ENCODE results near the gene CHAF1B. TPM values are rescaled to one million over a fixed set of nuclear protein-coding genes. Genes with fewer than 3 reads are reported as not detected.

Gene CHAF1B
- polyA plus RNA-seq, 1 of the 3 experiments (the other 2 are of a cell fraction), result 6.8 TPM

DNA sequence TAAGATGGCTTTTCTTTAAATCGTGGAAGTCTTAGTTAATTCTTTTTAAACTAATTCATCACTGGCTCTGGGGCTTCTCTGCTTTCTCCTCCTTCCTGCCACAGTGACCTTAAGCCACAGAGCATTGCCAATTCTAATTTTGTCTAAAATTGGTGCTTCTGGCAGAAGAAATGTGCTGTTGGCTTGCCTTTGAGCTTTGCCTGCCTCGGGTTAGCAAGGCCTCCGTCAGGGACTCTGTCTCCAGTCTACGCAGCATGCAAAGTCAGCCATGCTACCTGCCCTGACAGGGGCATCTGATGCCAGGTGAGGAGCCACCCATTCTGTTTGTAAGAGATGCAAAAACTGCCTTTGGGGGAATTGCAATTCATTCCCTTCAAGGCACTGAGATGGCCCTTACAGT is 69.5 kb downstream of the CHAF1B start:
- CTCF ChIA-PET, result no interaction called here
- POLR2A ChIA-PET, result no interaction called here
- Histone ChIP-seq H3K4me2 (no peak overlapping the region; the same call in 1 of the 2 replicates), H3F3A (replicated peaks; ENCODE audit: insufficient read depth) (no peaks in the 10 kb centered on the region), H3K4me3 (ENCODE audit: low read depth in 2 of 2, low read length in 1 of 2) (no peak overlapping the region), H3K4me1 (ENCODE audit: control insufficient read depth in 1 of 2, insufficient read depth in 2 of 2, low read depth in 1 of 2, low read length in 1 of 2) (peaks cover 0 to 10% of the 10 kb centered on the region in 2 experiments; a peak in 2 of 4 replicates), H3K9me2 (no peaks in the 10 kb centered on the region), H2AFZ (ENCODE audit: low read depth) (no peak overlapping the region), H3K27ac (ENCODE audit: low read depth in 2 of 2, low read length in 1 of 2) (no peak overlapping the region), H3K9me3 (no peaks in the 10 kb centered on the region), H4K20me1 (ENCODE audit: insufficient read depth) (no peaks in the 10 kb centered on the region), H3K27me3 (ENCODE audit: insufficient read depth) (no peaks in the 10 kb centered on the region), H3K9ac (no peak overlapping the region), H3K79me2 (ENCODE audit: insufficient read depth) (no peaks in the 10 kb centered on the region), H3K36me3 (replicated peaks in 1 of 2; ENCODE audit: control insufficient read depth in 1 of 2, insufficient read depth in 2 of 2, low read length in 1 of 2) (peaks cover 0 to 4% of the 10 kb centered on the region in 2 experiments)
- no peak for DNase-seq
- TF ChIP-seq ELF1 (IDR thresholded peaks at IDR 0.05), result no peak
- 74% methylated on average over 4 of the region's 4 CpGs for WGBS (ENCODE audit: low lambda C conversion rate)

DNA sequence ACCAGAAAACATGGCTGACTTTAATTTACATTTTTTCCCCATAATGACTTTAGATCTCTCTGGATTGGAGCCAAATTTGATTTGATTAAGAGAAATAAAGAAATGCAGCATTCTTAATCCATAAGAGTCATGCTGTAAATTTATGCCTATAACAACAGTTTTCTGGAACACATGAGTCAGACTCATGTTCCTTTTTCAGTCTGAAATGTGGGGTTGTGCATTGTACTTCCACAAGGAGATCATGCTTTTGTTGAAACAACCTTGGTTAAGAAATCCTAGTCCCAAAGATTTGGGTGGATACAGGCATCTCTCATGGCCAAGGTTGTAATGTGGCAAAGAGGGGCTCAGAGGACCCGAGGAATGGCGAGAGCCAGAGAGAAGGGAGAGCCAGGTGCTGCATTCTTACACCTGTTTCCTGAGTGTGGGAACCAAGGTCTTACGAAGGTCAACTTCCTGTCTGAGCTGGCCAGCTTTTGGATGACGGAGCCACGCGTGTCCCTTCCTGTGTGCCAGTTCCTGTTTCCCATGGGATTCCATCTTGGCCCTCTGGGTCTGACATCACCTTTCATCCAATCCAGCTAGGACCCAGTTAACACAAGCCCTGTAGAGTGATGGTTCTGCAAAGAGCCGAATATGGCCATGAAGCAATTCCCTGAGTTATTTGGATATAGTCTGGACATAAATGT is 71.7 kb downstream of the CHAF1B start:
- Histone ChIP-seq H3F3A (replicated peaks; ENCODE audit: insufficient read depth) (no peaks in the 10 kb centered on the region), H3K4me2 (no peak overlapping the region), H3K9me2 (no peaks in the 10 kb centered on the region), H3K4me3 (ENCODE audit: low read depth in 2 of 2, low read length in 1 of 2) (no peak overlapping the region), H3K36me3 (replicated peaks in 1 of 2; ENCODE audit: control insufficient read depth in 1 of 2, insufficient read depth in 2 of 2, low read length in 1 of 2) (peaks cover 0 to 4% of the 10 kb centered on the region in 2 experiments), H4K20me1 (ENCODE audit: insufficient read depth) (no peaks in the 10 kb centered on the region), H3K79me2 (ENCODE audit: insufficient read depth) (no peaks in the 10 kb centered on the region), H3K4me1 (ENCODE audit: control insufficient read depth in 1 of 2, insufficient read depth in 2 of 2, low read depth in 1 of 2, low read length in 1 of 2) (peaks cover 0 to 10% of the 10 kb centered on the region in 2 experiments; a peak in 2 of 4 replicates), H3K9ac (no peak overlapping the region), H3K9me3 (no peaks in the 10 kb centered on the region), H3K27me3 (ENCODE audit: insufficient read depth) (no peaks in the 10 kb centered on the region), H2AFZ (ENCODE audit: low read depth) (no peak overlapping the region), H3K27ac (ENCODE audit: low read depth in 2 of 2, low read length in 1 of 2) (no peak overlapping the region)
- ChIA-PET POLR2A (no interaction called here), CTCF (no interaction called here)
- 92% methylated on average over 5 of the region's 7 CpGs for WGBS (ENCODE audit: low lambda C conversion rate)
- DNase-seq, result no peak
- TF ChIP-seq EP300 (IDR thresholded peaks at IDR 0.05; ENCODE audit: borderline replicate concordance in 1 of 2, low read depth in 1 of 2, low read length in 1 of 2), result no peak
- TF ChIP-seq, protein P1, sequence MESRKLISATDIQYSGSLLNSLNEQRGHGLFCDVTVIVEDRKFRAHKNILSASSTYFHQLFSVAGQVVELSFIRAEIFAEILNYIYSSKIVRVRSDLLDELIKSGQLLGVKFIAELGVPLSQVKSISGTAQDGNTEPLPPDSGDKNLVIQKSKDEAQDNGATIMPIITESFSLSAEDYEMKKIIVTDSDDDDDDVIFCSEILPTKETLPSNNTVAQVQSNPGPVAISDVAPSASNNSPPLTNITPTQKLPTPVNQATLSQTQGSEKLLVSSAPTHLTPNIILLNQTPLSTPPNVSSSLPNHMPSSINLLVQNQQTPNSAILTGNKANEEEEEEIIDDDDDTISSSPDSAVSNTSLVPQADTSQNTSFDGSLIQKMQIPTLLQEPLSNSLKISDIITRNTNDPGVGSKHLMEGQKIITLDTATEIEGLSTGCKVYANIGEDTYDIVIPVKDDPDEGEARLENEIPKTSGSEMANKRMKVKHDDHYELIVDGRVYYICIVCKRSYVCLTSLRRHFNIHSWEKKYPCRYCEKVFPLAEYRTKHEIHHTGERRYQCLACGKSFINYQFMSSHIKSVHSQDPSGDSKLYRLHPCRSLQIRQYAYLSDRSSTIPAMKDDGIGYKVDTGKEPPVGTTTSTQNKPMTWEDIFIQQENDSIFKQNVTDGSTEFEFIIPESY (IDR thresholded peaks at IDR 0.05; ENCODE audit: borderline replicate concordance, low read depth), result no peak
- no peak for TF ChIP-seq NRF1 (IDR thresholded peaks at IDR 0.05; ENCODE audit: low read depth, low read length)
- no peak for TF ChIP-seq TAF1 (IDR thresholded peaks at IDR 0.05; ENCODE audit: borderline replicate concordance, low read depth, low read length)
- no peak for TF ChIP-seq SIN3A (IDR thresholded peaks at IDR 0.05; ENCODE audit: borderline replicate concordance, low read depth, low read length)
- TF ChIP-seq, protein P2, sequence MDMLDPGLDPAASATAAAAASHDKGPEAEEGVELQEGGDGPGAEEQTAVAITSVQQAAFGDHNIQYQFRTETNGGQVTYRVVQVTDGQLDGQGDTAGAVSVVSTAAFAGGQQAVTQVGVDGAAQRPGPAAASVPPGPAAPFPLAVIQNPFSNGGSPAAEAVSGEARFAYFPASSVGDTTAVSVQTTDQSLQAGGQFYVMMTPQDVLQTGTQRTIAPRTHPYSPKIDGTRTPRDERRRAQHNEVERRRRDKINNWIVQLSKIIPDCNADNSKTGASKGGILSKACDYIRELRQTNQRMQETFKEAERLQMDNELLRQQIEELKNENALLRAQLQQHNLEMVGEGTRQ (IDR thresholded peaks at IDR 0.05; ENCODE audit: borderline replicate concordance, low read depth, low read length), result no peak
- no peak for TF ChIP-seq SMC3 (IDR thresholded peaks at IDR 0.05; ENCODE audit: low read depth, low read length)
- no peak for TF ChIP-seq GABPA (IDR thresholded peaks at IDR 0.05; ENCODE audit: low read depth)
- no peak for TF ChIP-seq RFX5 (IDR thresholded peaks at IDR 0.05; ENCODE audit: low read length)
- TF ChIP-seq MEF2A (IDR thresholded peaks at IDR 0.05; ENCODE audit: borderline replicate concordance, low read depth), result no peak
- TF ChIP-seq RAD21 (IDR thresholded peaks at IDR 0.05; ENCODE audit: low read length), result no peak
- no peak for TF ChIP-seq RXRA (IDR thresholded peaks at IDR 0.05; ENCODE audit: borderline replicate concordance, low read depth)
- no peak for TF ChIP-seq FOXJ3 (CRISPR knock-in tag; IDR thresholded peaks at IDR 0.05)
- TF ChIP-seq, protein P3, sequence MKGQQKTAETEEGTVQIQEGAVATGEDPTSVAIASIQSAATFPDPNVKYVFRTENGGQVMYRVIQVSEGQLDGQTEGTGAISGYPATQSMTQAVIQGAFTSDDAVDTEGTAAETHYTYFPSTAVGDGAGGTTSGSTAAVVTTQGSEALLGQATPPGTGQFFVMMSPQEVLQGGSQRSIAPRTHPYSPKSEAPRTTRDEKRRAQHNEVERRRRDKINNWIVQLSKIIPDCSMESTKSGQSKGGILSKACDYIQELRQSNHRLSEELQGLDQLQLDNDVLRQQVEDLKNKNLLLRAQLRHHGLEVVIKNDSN (IDR thresholded peaks at IDR 0.05; ENCODE audit: borderline replicate concordance, low read depth), result no peak
- TF ChIP-seq, protein P4, sequence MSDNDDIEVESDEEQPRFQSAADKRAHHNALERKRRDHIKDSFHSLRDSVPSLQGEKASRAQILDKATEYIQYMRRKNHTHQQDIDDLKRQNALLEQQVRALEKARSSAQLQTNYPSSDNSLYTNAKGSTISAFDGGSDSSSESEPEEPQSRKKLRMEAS (IDR thresholded peaks at IDR 0.05; ENCODE audit: low read depth), result no peak
- TF ChIP-seq POLR2AphosphoS5 (IDR thresholded peaks at IDR 0.05; ENCODE audit: low read depth, low read length), result no peak

Data from SK-N-SH (cell line).